GM19455 (cell line): ENCODE measurements around the gene KCNH6.

ENCODE experiments used
- ATAC-seq: cut with Tn5 transposase; IDR thresholded peaks from one replicate; pipeline ENCODE4 v1.9.1; 2021; ENCODE audit not compliant: unreplicated experiment

Gene KCNH6

DNA sequence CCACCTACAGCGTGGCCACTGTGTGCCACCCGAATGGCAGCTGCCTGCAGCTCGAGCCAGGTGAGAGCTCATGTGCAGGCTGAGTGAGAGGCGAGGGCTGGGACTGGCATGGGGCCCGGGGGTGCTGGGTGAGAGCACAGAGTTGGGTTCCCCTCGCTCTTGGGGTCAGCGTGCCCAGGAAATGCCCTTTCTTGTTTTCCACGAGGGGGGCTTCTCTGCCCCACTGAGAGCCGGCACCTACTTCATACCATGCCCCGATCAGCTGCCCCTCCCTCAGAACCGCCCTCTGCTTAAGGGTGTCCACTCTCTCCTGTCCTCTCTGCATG lies 36.2 kb upstream of the KCNH6 start:
- no peak for ATAC-seq

- ATAC-seq, result no peak
Observed at GRCh38 chr17:63488851-63489250, 34.3 kb upstream of the KCNH6 start.

DNA sequence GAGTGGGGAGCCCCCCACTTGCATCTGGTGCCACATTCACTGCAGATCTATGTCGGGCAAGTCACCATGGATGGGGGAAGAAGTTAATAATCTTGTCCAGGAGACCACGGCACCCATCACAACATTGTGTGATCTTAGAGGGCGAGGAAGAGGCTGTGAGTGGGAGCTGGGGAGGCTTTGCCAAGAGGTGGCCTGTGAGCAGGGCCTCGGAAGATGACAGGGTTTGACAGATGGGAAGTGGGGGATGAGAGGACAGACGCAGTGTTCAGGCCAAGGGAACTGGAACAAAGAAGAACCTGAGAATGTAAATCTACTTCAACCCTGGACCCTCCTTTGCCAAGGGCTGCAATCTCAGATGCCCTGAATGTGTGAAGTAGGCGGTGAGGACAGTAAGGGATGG lies 33.9 kb upstream of the KCNH6 start:
- ATAC-seq, result no peak

- no peak for ATAC-seq
Observed at GRCh38 chr17:63490329-63490728, 32.8 kb upstream of the KCNH6 start.

DNA sequence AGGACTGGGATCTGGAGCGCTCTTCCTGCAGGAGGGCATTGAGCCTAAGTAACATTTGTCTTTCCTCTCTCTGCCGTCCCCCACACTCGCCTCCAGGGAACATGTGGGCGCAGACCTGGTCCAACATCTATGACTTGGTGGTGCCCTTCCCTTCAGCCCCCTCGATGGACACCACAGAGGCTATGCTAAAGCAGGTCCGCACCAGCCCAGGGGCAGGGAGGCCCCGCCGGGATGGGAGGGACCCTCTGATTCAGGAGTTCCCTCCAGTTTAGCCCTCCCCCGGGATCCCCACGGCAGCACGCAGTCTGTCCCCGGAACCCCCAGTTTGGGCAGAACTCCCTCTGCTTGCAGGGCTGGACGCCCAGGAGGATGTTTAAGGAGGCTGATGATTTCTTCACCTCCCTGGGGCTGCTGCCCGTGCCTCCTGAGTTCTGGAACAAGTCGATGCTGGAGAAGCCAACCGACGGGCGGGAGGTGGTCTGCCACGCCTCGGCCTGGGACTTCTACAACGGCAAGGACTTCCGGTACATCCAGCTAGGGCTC lies 32.2 kb upstream of the KCNH6 start:
- no peak for ATAC-seq

DNA sequence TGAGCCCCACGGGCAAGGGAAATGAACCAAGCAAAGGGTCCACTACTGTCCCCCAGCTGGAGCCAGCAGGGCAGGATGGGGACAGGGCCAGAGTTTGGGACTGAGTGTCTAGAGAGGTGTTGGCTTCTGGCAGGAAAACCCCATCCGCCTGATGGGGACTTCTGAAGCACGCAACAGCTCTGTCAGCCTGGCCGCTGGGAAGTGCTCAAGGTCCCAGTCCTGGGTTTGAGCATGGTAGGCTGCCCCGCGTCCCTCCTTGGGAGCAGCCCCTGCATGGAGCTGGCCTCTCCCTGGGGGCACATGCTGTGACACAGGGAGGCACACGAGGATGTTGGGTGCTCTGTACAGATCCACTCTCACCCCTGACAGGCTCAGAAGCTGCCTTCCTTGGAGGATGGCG lies 31.7 kb upstream of the KCNH6 start:
- no peak for ATAC-seq

- no peak for ATAC-seq
Observed at GRCh38 chr17:63491977-63492618, 31.1 kb upstream of the KCNH6 start.

- ATAC-seq, result no peak
Observed at GRCh38 chr17:63492940-63493339, 30.2 kb upstream of the KCNH6 start.

- no peak for ATAC-seq
Observed at GRCh38 chr17:63493411-63493810, 29.7 kb upstream of the KCNH6 start.

DNA sequence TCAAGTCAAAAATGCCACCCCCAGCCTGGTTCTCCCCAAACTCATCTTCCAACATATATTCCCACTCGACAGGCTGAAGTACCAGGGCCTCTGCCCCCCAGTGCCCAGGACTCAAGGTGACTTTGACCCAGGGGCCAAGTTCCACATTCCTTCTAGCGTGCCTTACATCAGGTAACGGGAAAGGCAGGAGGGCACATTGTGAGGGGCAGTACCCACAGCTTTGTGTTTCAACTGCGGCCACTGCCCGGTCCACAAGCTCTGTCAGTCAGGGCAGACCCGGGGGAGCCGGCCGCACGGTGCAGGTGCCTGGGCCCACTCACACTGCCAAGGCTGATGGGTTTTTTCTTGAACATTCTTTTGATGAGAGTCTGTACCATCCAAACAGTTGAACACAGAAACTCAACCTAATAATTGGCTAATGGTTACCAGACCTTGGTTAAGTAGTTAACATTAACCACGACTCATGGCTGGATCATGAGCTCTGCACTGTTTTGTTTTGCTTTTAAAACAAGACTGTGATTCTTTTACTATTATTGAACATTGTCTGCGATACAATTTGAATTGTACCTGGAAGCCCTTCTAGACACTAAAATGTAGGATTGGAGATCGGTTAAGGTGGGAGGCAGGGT lies 28.7 kb upstream of the KCNH6 start:
- no peak for ATAC-seq

- no peak for ATAC-seq
Observed at GRCh38 chr17:63495491-63495890, 27.7 kb upstream of the KCNH6 start.

DNA sequence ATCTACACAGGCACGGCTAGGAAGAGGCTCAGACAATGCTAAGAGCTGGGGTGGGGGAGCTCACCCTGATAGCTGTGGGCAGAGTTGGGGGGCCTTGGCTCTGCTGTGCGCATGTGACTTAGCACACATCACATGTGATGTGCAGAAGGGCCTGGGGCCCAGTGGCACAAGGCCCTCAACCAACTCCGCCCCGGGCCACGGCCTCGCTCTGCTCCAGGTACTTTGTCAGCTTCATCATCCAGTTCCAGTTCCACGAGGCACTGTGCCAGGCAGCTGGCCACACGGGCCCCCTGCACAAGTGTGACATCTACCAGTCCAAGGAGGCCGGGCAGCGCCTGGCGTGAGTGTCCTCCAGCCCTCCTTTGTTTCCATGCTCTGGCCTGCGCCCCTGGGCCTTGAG lies 27.0 kb upstream of the KCNH6 start:
- ATAC-seq, result no peak

DNA sequence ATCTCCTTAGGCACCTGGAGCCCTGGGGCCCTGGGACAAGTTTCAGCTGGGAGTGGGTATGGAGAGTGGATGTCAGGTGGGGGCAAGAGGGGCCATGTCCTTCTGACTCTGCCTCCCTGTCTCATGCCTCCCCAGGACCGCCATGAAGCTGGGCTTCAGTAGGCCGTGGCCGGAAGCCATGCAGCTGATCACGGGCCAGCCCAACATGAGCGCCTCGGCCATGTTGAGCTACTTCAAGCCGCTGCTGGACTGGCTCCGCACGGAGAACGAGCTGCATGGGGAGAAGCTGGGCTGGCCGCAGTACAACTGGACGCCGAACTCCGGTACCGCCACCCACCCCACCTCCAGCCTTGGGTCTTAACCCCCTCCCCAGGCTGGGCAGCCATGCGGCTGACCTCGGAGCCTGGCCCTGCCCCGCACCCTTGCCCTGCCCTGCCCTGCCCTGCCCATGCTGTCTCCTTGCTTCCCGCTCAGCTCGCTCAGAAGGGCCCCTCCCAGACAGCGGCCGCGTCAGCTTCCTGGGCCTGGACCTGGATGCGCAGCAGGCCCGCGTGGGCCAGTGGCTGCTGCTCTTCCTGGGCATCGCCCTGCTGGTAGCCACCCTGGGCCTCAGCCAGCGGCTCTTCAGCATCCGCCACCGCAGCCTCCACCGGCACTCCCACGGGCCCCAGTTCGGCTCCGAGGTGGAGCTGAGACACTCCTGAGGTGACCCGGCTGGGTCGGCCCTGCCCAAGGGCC lies 26.3 kb upstream of the KCNH6 start:
- ATAC-seq, result no peak

DNA sequence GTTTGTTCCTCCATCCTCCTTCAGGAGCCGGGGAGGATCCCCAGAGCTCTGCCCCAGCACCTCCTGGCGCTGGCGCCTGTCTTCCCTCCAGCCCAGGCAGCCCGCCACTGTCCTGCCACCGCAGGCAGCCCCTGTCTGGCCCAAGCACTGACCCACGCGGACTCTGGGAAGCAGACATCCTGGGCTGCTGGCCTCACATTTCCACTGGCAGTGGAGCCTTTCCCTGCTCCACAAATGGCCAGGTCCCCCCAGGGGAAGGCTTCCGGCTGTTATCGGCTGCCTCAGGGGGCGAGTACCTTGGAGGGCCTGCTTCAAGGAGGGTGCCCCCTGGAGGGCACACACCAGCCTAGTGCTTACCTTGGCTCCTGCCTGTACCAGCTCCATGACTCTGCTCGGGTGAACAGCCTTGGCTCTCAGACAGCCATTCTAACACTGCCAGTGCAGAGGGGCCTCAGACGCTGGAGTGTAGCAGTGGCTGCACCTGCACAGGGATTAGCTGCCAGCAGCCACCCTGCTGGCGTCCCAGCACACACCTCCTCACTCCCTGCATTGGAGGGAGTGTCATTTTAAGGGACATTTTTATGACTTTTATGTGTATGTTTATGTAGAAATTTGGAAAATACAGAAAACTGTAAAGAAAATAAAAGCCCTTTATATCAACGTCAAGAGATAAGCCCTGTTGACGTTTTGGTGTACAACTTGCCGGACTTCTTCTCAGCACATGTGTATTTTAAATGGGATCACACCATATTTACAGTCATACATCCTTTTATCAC lies 25.3 kb upstream of the KCNH6 start:
- no peak for ATAC-seq

- no peak for ATAC-seq
Observed at GRCh38 chr17:63498626-63499195, 24.4 kb upstream of the KCNH6 start.

DNA sequence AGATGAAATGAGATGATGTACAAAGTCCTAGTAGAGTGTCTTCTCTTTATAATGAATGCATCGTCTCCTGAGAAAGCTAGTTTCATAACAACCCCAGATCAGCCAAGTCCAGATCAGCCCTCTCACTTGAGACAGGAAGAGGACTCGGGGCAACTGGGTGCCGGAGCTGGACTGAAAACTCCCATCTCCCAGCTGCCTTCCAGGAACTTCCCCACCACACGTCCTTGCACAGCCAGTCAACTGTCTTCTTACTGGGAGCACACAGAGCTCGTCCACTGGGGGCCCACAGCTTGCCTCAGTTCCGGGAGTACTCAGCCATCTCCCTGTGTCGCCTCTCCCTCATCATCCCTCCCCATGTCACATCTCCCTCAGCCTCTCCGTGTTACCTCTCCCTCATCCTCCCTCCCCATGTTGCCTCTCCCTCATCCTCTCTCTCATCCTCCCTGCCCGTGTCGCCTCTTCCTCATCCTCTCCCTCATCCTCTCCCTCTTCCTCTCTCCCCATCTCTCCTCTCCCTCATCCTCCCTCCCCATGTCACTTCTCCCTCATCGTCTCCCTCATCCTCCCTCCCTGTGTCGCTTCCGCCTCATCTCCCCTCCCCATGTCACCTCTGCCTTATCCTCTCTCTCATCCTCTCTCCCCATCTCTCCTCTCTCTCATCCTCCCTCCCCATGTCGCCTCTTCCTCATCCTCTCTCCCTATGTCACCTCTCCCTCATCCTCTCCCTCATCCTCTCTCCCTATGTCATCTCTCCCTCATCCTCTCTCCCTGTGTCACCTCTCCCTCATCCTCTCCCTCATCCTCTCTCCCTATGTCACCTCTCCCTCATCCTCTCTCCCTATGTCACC lies 22.4 kb upstream of the KCNH6 start:
- ATAC-seq, result no peak

DNA sequence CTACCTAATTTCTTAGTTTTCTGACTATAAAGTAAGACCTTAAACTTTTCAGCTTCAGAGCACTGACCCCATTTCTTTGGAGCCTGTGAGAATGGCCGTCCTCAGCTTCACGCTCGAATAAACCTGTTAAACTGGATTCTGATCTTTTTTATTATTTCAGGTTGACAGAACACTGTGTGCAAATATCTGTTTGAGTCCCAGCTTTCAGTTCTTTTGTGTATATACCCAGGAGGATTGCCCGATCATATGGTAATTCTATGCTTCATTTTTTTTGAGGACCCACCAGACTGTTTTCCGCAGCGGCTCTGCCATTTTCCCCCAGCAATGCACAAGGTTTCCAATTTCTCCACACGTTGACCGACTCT lies 19.8 kb upstream of the KCNH6 start:
- ATAC-seq, result no peak

GRCh38 chr17:63504261-63504660 lies 18.9 kb upstream of the KCNH6 start:
- ATAC-seq, result no peak

GRCh38 chr17:63505341-63505740 lies 17.8 kb upstream of the KCNH6 start:
- ATAC-seq, result no peak

- ATAC-seq, result no peak
Observed at GRCh38 chr17:63506627-63507026, 16.5 kb upstream of the KCNH6 start.
